WERI-Rb-1 (cell line): ENCODE measurements around the gene RNF32.

Source experiments
- DNase-seq: peaks from one replicate; pipeline ENCODE4 v3.0.0-alpha.2; 2020
- H3K27ac ChIP-seq: fragments of 250-450 bp; sonication (Bioruptor Pico); 2 replicates; pipeline ENCODE4 v1.5.1; 2020; ENCODE audit warnings: mild to moderate bottlenecking, moderate library complexity
- H3K27me3 ChIP-seq: fragments of 250-450 bp; sonication (Bioruptor Pico); 2 replicates; pipeline ENCODE4 v1.5.1; 2021; ENCODE audit warnings: mild to moderate bottlenecking, low read depth, moderate library complexity; ENCODE audit not compliant: insufficient read depth, severe bottlenecking
- H3K36me3 ChIP-seq: fragments of 250-450 bp; sonication (Bioruptor Pico); 2 replicates; pipeline ENCODE4 v1.5.1; 2020; ENCODE audit warnings: mild to moderate bottlenecking, moderate library complexity
- H3K4me3 ChIP-seq: 2 replicates; pipeline ENCODE4 v1.5.1; 2011; ENCODE audit warnings: low read depth, mild to moderate bottlenecking, control low read depth, low read length
- H3K9me3 ChIP-seq: fragments of 250-450 bp; sonication (Bioruptor Pico); 2 replicates; pipeline ENCODE4 v1.5.1; 2021; ENCODE audit warnings: mild to moderate bottlenecking, moderate library complexity; ENCODE audit not compliant: severe bottlenecking
- CTCF ChIP-seq: IDR thresholded peaks from 2 replicates; pipeline ENCODE4 v1.5.1; 2011; ENCODE audit warnings: low read depth, mild to moderate bottlenecking, control low read depth, inconsistent platforms, low read length

Gene RNF32

GRCh38 chr7:156640257-156640948 is at the start of gene RNF32:
Gene RNF32, plus strand, starts transcription at chr7:156640774. Its CDS starts 3,104 bp downstream, at chr7:156643878.
- Histone ChIP-seq H3K4me3 (peak within 1 kb of the TSS; percentile 75), H3K36me3 (no peaks in the 10 kb centered on the region), H3K27me3 (no peaks in the 10 kb centered on the region), H3K27ac (peak within 1 kb of the TSS; percentile 75), H3K9me3 (peaks cover 9% of the 10 kb centered on the region)
- peak; percentile 95 for DNase-seq
- no peak for TF ChIP-seq CTCF

DNA sequence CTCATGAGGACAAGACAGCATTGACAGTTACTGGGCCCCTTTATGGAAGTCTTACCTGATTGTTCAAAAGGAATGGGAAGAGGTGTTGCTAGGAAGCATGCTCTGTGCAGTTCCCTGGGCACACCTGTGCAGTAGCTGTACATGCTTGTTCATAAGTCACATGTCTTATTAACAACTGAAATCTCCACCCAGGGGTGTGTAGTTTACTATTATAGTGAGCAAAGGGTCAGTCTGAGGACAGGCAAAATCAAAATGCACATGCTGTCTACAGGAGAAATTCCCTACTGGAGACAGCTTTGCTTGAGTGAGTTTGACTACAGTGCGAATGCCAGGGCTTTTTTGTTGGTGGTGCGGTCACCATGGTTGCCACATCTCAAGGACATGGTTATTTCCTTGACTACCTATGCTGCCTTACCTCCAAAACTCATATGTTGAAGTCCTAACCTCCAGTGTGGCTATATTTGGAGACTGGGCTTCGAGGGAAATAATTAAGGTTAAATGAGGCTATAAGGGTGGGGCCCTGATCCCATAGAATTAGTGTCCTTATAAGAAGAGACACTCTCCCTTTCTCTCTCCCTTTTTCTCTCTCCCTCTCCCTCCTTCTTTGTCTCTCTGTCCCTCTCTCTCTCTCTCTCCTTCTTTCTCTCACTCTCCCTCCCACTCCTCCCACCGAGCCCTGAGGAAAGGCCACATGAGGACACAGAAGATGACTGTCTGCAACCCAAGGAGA is 48.3 kb upstream of the RNF32 start:
- peaks cover 7% of the 10 kb centered on the region for H3K9me3 ChIP-seq
- no peak for DNase-seq
- H3K36me3 ChIP-seq = no peaks in the 10 kb centered on the region
- no peak for TF ChIP-seq CTCF
- H3K27ac ChIP-seq = no peak overlapping the region
- no peak overlapping the region for H3K4me3 ChIP-seq
- H3K27me3 ChIP-seq = peaks cover 49% of the 10 kb centered on the region

GRCh38 chr7:156594283-156595080 is 46.1 kb upstream of the RNF32 start:
- H3K27me3 ChIP-seq = peaks cover 28% of the 10 kb centered on the region
- no peak overlapping the region for H3K27ac ChIP-seq
- no peaks in the 10 kb centered on the region for H3K36me3 ChIP-seq

DNA sequence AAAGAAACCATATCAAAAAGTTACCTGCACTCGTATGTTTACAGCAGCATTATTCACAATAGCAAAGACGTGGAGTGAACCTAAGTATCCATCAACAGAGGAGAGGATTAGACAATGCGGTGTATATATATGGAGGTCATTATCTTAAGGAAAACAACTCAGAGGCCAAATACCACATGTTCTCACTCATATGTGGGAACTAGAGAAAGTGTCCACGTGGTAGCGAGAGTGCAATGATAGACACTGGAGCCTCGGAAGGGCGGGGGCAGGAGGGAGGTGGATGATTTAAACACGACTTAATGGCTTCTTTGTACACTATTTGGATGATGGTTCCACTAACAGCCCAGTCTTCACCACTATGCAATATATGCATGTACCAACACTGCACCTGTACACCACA is 40.1 kb upstream of the RNF32 start:
- Histone ChIP-seq H3K4me3 (no peak overlapping the region), H3K36me3 (no peaks in the 10 kb centered on the region), H3K9me3 (no peaks in the 10 kb centered on the region), H3K27me3 (peaks cover 38% of the 10 kb centered on the region), H3K27ac (no peak overlapping the region)
- TF ChIP-seq CTCF = no peak
- no peak for DNase-seq

More at GRCh38 chr7:156594283-156595080, 46.1 kb upstream of the RNF32 start:
- Histone ChIP-seq H3K4me3 (no peak overlapping the region), H3K9me3 (peaks cover 7% of the 10 kb centered on the region)
- DNase-seq = no peak
- TF ChIP-seq CTCF = no peak

DNA sequence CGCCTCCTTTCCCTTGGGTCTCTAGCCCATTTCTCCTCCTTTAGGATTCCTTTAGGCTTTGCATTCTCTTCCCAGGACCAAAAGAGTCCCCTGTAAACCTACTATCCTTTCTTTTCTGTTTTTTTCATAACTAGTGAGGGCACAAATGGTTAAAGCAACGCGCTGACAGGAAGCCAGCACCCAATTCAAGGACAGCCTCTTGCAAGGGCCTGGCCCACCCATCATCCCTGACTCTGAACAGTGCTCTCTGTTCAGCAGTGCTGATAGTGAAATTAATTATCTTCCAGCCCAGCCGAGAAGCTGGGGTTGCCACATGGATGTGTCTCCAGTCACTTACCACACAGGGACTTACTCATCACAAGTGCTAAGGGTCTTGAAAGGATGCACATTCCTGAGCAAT is 38.3 kb upstream of the RNF32 start:
- DNase-seq = no peak
- H3K4me3 ChIP-seq = no peak overlapping the region
- TF ChIP-seq CTCF = no peak

More for the DNA sequence above, 38.3 kb upstream of the RNF32 start:
- Histone ChIP-seq H3K9me3 (no peaks in the 10 kb centered on the region), H3K27ac (no peak overlapping the region), H3K36me3 (no peaks in the 10 kb centered on the region), H3K27me3 (peaks cover 47% of the 10 kb centered on the region)
